Testis (tissue), 2 donors: ENCODE data around the gene GSTA4.

Experiments used
- CTCF ChIP-seq, 3 experiments: fragments of 450-650 bp in 2 of 3; fragments of 200-600 bp in 1 of 3; sonication (generic) in 1 of 3; IDR thresholded peaks; one replicate each; pipeline ENCODE4 v1.5.1; 2016 to 2019; ENCODE audit warnings: antibody characterized with exemption in 3 of 3, mild to moderate bottlenecking in 2 of 3, moderate library complexity in 1 of 3
- POLR2A ChIP-seq: fragments of 450-650 bp; IDR thresholded peaks from one replicate; pipeline ENCODE4 v1.6.1; 2017; ENCODE audit warnings: antibody characterized with exemption, mild to moderate bottlenecking, moderate library complexity

GRCh38 chr6:53026526-53026925 is 31.4 kb upstream of the GSTA4 start:
- TF ChIP-seq CTCF (IDR thresholded peaks at IDR 0.05), result no peak
- no peak for TF ChIP-seq POLR2A
